Embryonic facial prominence (tissue), 1 donor: ENCODE results near the gene SPC24.
"Not testable (repeated sequence)": the region's sequence is repeated elsewhere in the genome, so short reads cannot be mapped to it uniquely, and the experiment has no call there.

ENCODE experiments used
- DNase-seq: peaks from one replicate; pipeline ENCODE4 v3.0.0-alpha.2; 2016; ENCODE audit errors: extremely low spot score

The SPC24 gene

DNA sequence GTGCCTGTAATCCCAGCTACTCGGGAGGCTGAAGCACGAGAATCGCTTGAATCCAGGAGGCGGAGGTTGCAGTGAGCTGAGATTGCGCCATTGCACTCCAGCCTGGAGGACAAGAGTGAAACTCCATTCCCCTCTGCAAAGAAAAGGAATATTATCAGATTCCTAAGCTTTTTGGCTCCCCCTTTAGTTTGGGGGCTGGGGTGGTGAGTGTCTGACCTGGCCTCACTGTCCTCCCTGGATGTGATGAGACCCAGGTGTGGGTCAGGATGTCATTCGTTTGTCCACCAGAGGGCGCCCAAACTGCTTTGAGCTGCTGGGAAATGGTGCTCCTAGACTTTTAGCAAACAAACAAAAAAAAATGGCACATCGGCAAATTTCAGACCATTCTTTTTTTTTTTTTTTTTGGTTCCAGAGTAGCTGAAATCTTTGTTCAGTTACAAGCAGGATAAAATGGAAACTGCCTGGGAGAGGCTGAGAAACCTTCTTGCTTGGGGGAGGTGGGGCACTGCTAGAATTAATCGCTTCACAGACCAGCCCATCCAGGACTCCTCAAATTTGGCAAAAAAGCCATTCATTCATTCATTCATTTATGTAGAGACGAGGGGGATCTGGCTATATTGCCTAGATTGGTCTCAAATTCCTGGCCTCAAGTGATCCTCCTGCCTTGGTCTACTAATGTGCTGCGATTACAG is 29.4 kb downstream of the SPC24 start:
- DNase-seq: no peak

- DNase-seq: not testable (repeated sequence)
Observed at GRCh38 chr19:11124157-11124556, 31.4 kb downstream of the SPC24 start.

GRCh38 chr19:11123114-11123513 is 32.5 kb downstream of the SPC24 start:
- DNase-seq: no peak

- not testable (repeated sequence) for DNase-seq
Observed at GRCh38 chr19:11121963-11122362, 33.6 kb downstream of the SPC24 start.

GRCh38 chr19:11116507-11116906 is 39.1 kb downstream of the SPC24 start:
- DNase-seq: no peak

DNA sequence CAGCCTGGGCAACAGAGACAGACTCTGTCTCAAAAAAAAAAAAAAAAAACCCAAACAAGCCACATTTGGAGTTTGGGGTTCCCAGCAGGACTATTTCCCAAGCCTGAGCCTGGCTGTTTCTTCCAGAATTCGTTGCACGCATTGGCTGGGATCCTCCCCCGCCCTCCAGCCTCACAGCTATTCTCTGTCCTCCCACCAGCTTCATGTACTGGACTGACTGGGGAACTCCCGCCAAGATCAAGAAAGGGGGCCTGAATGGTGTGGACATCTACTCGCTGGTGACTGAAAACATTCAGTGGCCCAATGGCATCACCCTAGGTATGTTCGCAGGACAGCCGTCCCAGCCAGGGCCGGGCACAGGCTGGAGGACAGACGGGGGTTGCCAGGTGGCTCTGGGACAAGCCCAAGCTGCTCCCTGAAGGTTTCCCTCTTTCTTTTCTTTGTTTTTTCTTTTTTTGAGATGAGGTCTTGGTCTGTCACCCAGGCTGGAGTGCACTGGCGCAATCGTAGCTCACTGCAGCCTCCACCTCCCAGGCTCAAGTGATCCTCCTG is 39.6 kb downstream of the SPC24 start:
- no peak for DNase-seq

GRCh38 chr19:11115042-11115441 is 40.5 kb downstream of the SPC24 start:
- DNase-seq: no peak

GRCh38 chr19:11113140-11113708 is 42.4 kb downstream of the SPC24 start:
- DNase-seq: no peak

DNA sequence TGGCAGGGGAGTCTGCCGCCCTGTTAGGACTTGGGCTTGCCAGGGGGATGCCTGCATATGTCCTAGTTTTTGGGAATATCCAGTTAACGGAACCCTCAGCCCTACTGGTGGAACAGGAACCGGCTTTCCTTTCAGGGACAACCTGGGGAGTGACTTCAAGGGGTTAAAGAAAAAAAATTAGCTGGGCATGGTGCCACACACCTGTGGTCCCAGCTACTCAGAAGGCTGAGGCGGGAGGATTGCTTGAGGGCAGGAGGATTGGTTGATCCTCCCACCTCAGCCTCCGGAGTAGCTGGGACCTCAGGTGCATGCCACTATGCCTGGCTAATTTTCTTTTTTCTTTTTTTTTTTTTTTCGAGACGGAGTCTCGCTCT is 43.8 kb downstream of the SPC24 start:
- DNase-seq: no peak

- DNase-seq: no peak
Observed at GRCh38 chr19:11111117-11111770, 44.3 kb downstream of the SPC24 start.

GRCh38 chr19:11108746-11109145 is 46.8 kb downstream of the SPC24 start:
- DNase-seq: no peak

DNA sequence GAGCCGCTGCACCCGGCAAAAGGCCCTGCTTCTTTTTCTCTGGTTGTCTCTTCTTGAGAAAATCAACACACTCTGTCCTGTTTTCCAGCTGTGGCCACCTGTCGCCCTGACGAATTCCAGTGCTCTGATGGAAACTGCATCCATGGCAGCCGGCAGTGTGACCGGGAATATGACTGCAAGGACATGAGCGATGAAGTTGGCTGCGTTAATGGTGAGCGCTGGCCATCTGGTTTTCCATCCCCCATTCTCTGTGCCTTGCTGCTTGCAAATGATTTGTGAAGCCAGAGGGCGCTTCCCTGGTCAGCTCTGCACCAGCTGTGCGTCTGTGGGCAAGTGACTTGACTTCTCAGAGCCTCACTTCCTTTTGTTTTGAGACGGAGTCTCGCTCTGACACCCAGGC is 49.1 kb downstream of the SPC24 start:
- no peak for DNase-seq

DNA sequence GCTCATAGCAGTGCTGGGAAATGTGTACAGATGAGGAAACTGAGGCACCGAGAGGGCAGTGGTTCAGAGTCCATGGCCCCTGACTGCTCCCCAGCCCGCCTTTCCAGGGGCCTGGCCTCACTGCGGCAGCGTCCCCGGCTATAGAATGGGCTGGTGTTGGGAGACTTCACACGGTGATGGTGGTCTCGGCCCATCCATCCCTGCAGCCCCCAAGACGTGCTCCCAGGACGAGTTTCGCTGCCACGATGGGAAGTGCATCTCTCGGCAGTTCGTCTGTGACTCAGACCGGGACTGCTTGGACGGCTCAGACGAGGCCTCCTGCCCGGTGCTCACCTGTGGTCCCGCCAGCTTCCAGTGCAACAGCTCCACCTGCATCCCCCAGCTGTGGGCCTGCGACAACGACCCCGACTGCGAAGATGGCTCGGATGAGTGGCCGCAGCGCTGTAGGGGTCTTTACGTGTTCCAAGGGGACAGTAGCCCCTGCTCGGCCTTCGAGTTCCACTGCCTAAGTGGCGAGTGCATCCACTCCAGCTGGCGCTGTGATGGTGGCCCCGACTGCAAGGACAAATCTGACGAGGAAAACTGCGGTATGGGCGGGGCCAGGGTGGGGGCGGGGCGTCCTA is 50.5 kb downstream of the SPC24 start:
- no peak for DNase-seq

- not testable (repeated sequence) for DNase-seq
Observed at GRCh38 chr19:11103667-11104066, 51.9 kb downstream of the SPC24 start.

DNA sequence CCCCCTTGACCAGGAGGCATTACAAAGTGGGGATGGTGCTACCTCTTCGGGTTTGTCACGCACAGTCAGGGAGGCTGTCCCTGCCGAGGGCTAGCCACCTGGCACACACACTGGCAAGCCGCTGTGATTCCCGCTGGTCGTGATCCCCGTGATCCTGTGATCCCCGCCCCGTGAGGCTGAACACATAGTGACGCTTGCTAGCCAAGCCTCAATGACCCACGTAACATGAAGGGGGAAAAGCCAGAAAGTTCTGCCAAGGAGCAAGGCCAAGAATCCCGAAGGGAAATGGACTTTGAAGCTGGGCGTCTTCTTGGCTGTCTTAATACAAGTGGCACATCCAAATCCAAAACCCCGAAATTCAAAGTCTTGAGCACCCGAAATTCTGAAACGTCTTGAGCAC is 52.6 kb downstream of the SPC24 start:
- no peak for DNase-seq

- no peak for DNase-seq
Observed at GRCh38 chr19:11101057-11101456, 54.5 kb downstream of the SPC24 start.

- no peak for DNase-seq
Observed at GRCh38 chr19:11100049-11100448, 55.5 kb downstream of the SPC24 start.

DNA sequence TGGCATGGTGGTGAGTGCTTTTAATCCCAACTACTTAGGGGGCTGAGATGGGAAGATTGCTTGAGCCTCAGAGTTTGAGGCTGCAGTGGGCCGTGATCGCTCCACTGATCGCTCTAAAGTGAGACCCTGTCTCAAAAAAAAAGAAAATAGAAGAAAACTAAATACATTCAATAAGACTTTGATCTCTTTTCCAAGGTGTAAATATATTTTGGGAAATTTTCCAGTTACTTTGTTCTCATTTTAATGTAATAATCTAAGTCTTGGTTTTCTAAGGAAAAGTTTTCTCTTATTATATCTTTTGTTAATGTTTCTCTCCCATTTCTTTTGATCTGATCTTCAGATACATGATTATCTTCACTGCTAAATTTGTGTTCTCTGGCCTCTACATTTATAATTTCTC is 56.7 kb downstream of the SPC24 start:
- DNase-seq: no peak

GRCh38 chr19:11098327-11098726 is 57.3 kb downstream of the SPC24 start:
- no peak for DNase-seq

DNA sequence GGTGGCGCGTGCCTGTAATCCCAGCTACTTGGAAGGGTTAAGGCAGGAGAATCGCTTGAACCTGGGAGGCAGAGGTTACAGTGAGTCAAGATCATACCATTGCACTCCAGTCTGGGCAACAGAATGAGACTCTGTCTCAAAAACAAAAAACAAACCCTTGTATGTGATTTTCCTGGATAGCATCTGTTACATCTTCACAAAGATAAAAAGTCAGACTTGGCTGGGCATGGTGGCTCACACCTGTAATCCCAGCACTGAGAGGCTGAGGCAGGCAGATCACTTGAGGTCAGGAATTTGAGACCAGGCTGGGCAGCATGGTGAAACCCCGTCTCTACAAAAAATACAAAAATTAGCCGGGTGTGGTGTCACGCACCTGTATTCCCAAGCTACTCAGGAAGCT is 58.2 kb downstream of the SPC24 start:
- DNase-seq: not testable (repeated sequence)

GRCh38 chr19:11096210-11096841 is 59.3 kb downstream of the SPC24 start:
- no peak for DNase-seq
